GM15510 (cell line): Measurements from ENCODE around the gene DLX1.

Experiments
- POLR2A ChIP-seq: IDR thresholded peaks from 3 replicates; pipeline ENCODE4 v1.6.1; 2011; ENCODE audit warnings: borderline replicate concordance; ENCODE audit not compliant: insufficient read length; ENCODE audit errors: extremely low read depth

DLX1 gene

DNA sequence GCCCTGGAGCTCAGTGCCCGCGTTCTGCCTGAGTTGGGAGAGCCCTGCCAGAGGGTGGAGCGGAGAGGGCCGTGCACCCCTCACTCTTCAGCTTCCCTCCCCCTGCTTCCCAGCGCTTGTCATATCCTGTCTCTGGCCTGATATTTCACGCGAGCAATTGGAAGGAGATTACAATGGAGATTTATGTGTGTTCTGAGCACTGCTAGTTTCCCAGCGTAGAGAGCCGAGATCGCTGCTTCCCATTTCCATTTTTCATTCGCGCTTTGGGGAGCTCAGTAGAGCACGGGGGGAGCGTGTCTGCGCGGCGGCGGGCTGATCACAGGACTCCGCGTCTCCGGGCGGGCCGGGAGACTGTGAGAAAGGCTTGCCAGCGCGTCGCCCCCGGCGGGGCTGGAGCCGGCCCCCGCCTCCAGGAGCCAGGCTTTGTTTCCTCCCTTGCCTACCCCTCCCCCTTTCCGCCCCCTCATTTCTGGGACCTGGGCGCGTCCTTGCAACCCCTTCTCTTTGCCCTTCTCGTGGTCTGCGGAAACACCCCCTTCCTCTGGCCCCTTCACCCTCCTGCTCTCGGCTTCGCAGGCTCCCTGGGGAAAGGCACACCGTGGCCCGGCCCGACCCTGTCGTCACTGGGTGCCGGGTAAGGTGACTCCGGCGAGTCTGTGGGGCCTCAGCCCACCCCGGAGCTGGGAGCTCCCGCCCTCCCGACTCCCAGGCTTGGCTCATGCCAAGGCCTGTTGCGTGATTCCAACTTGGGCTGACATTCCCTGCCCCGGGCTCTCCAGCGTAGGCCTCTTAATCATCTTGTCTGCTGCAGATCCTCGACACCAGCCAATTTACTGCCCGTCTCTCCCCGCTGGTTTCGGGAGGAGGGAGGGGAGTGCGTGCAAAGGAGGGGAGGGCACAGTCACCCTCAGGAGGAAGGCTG is 11.6 kb downstream of the DLX1 start:
- TF ChIP-seq POLR2A: no peak

DNA sequence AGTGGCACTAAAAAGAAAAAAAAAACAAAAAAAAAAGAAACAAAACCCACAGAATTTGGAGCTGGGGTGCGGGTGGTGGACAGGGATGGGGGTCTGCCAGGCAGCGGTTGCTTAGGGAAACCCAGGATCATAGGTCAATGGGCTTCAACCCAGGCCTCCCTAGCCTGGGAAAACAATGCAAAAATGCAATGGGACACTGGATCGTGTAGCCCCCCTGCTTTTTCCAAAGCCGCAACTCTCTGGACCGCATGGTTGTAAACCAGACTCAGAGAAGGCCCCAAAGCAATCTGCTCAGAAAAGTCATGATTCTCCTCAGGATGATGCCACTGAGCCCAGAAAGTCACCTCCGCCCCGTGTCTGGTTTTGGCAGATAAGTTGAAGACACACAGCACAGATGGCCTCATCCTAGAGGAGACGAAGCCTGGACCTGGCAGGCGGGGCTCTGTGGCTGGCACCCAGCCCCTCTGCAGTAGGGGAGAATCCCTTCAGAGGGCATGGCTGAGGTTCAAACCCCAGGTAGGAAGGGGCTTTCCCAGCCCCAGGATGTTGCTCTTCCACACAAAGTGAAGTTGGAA is 12.3 kb downstream of the DLX1 start:
- TF ChIP-seq POLR2A: no peak

- TF ChIP-seq POLR2A: no peak
These were observed 13.0 kb downstream of the DLX1 start for GRCh38 chr2:172098287-172098649.

DNA sequence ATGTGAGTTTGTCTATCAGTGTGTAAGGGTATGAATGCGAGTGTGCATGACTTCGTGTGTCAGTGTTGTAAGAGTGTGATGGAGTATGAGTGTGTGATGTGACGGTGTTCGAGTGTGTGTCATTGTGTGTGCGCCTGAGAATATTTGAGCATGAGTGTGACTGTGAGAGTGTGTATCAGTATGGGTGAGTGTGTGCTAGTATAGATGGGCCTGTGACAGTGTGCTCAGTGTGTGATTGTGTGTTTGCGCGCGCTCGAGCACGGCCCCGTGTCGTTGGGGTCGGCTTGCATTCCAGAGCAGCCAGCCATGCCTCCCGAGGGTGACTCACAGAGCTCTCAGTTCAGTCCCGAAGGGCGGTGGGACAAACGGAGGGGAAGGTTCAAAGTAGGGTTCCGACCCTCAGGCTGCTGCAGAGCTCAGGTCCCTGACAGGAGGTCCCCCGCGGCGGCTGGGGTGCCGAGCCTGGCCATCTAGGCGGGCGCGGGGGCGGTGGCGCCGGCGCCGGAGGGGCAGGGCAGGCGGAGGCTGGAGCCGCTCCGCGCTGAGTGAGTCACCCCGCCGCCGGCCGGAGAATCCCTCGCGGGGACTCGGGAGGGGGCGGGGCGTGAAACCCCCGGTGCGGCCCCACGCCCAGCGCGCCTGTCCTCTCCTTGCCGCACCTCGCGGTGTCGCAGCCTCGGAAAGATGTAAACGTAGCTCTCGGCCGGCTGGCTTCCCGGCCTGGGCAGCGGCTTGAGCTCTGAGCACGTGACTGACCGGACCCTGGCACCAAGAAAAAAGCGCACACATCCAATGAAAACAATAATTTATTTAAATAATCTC is 13.6 kb downstream of the DLX1 start:
- TF ChIP-seq POLR2A: no peak

DNA sequence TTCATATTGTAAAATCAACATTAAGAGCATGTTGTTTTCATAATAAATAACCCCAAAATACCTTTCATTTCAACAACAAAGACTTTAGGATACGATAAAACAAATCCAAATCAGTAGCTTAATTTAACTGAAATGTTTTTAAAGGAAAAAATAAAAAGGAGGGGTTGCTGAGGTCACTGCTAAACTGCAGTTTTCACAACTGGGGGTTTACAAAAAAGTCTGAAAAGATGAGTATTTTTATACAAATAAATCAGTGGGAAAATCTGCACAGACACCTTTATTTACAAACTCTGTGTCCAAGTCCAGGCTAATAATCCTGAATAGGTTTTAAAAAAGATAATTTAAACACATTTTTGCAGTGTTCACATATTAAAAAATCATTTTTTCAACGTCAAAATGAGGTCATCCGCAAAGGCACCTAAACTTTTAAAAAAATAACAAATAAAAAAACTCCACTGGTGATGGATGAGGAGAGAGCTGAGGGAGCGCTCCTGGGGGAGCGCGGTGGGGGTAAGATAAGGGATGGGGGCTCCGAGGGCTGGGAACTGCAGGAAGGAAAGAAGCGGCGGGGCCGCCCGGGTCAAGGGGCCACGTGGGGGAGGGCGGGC is 14.3 kb downstream of the DLX1 start:
- no peak for TF ChIP-seq POLR2A

DNA sequence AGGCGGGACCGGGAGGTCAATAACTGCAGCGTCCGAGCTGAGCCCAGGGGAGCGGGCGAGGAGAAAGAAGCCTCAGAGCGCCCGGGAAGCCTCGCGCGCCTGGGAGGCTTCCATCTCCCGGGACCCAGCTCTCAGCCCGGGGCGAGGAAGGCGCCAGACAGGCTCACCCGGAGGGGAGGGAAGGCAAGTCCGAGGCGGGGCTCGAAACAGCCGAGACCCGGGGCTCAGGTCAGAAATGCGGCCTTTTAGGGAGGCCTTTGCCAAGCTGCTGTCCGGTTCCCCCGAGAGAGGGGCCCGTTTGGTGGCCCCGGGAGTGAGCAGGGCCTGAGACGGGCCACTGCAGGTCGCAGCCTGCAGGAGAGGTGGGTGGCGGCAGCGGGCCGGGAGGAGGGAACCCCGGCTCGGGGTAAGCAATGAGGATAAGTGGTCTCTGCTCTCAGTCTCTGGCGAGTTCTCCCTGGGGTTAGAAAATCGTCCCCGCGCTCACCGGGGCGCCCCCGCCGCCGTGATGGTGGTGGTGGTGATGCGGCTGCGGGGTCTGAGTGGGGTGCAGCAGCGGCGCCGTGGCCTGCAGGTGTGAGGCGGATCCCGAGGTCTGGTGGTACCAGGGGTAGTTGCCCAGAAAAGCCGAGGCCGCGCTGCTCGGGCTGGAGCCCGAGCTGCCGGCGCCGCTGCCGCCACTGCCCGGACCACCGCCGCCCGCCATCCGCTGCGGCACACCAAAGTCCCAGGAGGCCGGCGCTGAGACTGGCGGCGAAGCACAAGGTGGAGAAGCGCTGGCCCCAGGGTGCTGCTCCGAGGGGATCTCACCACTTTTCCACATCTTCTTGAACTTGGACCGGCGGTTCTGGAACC is 15.0 kb downstream of the DLX1 start:
- TF ChIP-seq POLR2A: no peak

- no peak for TF ChIP-seq POLR2A
These were observed 15.9 kb downstream of the DLX1 start for GRCh38 chr2:172100935-172101820.

- TF ChIP-seq POLR2A: no peak
These were observed 16.6 kb downstream of the DLX1 start for GRCh38 chr2:172101821-172102390.

GRCh38 chr2:172102391-172103359 is 17.4 kb downstream of the DLX1 start, which contains the start of gene DLX2:
TSS of gene DLX2 (minus strand) at chr2:172102900. CDS start at chr2:172102538, 362 bp downstream.
- peak; percentile 27 for TF ChIP-seq POLR2A

DNA sequence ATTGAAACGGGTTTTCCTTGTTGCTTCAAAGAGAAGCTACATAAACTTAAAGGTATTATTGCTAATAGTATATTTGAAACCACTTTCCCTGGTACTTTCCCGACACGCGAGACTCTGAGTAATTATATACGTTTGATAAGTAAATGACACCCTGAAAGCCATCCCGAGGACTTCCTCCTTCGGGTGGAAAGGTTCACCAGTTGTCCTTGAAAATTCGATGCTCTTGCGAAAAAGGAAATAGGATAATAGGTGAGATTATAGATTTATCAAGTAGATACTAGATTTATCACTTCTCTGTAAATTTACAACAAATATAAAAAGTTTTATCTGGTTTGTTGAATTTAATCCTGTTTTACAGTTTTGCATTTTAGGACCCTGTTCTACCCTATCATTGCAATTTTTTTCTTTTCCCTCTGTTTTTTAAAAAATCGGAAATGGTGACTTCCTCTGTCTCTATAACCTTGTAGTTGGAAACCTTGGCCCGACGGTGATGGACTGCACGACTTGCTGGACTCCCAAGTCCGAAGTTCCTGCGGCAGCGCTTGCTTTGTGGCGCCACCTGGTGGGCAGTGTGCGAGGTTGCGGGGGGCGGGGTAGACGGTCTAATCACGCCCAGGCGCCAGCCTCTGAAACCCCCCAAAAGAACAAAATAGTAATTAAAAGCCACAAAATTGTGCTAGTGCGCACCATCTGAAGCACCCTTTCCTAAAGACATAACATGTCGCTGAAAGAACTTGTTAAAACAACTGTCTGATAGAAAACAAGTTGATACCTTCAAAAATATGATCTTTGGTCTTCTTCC is 18.4 kb downstream of the DLX1 start:
- TF ChIP-seq POLR2A: no peak
